ENCODE data around the gene PARD3.
"Not testable (repeated sequence)": the region's sequence is repeated elsewhere in the genome, so short reads cannot be mapped to it uniquely, and the experiment has no call there.

- TF ChIP-seq CTCF, POLR2A, EP300 (IDR thresholded peaks at IDR 0.05): not testable (repeated sequence)
Measured at GRCh38 chr10:34426538-34427157, 388.4 kb downstream of the PARD3 start.
